Mammary epithelial cell (primary cell): ENCODE results near the gene TCP1.

ENCODE experiments used
- EZH2 ChIP-seq: IDR thresholded peaks from 2 replicates; pipeline ENCODE4 v1.6.1; 2012; ENCODE audit warnings: low read length, inconsistent platforms, borderline replicate concordance
- TF ChIP-seq, protein P1 (sequence below), 2 donors: IDR thresholded peaks in 1 of 2; conservative IDR thresholded peaks in 1 of 2; 2 replicates each; pipeline ENCODE4 v1.5.1; 2011 to 2012; ENCODE audit warnings: inconsistent platforms in 2 of 2, low read length in 2 of 2, mild to moderate bottlenecking in 2 of 2, control low read depth in 1 of 2, low read depth in 1 of 2; ENCODE audit not compliant: insufficient read depth in 1 of 2; ENCODE audit errors: extremely low read depth in 1 of 2

DNA sequence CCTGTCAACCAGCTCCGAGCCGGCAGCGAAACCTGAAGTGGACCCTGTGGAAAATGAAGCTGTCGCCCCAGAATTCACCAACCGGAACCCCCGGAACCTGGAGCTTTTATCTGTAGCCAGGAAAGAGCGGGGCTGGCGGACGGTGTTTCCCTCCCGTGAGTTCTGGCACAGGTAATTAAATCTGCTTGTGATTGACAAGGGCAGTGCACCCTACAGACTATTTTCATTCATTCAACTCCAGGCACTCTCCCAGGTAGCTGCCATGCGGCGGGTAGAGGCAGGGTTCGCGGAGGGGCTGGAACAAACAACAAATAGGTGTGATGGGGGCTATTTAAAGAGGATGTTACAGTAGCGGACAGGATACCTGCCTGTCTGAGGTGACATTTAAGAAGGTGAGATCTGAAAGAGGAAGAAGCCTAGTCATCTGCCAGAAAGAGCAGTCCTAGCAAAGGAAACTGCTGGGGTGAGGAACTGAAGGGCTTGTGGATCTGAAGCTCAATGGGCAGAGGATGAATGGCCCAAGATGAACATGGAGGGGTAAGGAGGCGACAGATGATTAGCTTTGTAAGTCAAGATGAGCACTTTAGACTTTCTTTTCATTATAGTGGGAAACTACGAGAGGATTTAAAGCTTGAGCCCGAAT lies 1.7 kb upstream of the TCP1 start:
- TF ChIP-seq, protein P1, sequence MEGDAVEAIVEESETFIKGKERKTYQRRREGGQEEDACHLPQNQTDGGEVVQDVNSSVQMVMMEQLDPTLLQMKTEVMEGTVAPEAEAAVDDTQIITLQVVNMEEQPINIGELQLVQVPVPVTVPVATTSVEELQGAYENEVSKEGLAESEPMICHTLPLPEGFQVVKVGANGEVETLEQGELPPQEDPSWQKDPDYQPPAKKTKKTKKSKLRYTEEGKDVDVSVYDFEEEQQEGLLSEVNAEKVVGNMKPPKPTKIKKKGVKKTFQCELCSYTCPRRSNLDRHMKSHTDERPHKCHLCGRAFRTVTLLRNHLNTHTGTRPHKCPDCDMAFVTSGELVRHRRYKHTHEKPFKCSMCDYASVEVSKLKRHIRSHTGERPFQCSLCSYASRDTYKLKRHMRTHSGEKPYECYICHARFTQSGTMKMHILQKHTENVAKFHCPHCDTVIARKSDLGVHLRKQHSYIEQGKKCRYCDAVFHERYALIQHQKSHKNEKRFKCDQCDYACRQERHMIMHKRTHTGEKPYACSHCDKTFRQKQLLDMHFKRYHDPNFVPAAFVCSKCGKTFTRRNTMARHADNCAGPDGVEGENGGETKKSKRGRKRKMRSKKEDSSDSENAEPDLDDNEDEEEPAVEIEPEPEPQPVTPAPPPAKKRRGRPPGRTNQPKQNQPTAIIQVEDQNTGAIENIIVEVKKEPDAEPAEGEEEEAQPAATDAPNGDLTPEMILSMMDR (conservative IDR thresholded peaks at IDR 0.05 in 1 of 2, IDR thresholded peaks at IDR 0.05 in 1 of 2; ENCODE audit: extremely low read depth in 1 of 2, insufficient read depth in 1 of 2, low read depth in 1 of 2, low read length in 2 of 2) = no peak
- TF ChIP-seq EZH2 = no peak
